ENCODE results near the gene SMARCD2. TPM values are rescaled to one million over a fixed set of nuclear protein-coding genes. Genes with fewer than 3 reads are reported as not detected.
A peak's percentile ranks its signal among the peaks of the same experiment; 100 is the strongest.

The SMARCD2 gene
- total and polyA plus RNA-seq, 2 of the 13 experiments (the other 11 are each of a cell fraction or from before 2014, with no cell fraction given), result 122 to 150 TPM

DNA sequence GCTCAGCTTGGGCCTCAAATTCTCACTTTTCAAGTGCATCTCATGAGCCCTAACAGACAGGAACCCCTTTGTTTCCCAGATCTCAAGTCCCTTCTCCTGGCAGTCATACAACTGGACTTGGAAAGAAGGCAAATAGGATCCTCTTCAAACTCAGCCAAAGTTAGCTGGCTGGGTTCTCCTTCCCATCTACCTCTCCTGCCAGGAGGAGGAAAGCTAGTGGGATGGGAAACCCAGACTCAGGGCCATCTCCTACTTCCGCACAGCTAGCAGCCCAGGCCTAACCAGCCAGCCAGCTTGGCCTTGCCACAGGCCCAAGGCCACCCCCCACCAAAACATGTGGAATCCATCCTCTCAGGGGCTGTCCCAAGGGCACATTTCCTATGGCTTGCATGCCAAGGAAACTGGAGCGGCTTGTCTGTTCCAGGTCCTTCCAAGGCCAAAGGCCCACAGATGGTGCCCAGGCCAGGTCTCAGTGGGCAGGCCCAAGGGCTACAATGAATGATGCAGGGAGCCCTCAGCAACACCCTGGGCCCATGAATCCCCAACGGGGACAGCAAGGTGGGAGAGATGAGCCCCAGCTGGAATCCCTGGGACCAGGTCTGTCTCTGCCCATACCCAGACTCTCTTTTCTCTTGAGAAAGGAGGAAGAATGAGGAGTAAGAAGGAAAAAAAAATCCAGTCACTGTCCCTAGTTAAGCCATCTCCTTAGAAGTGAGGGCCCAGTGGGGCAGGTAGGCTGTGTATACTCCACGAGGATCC lies 1.7 kb downstream of the SMARCD2 start (continued):
- TF ChIP-seq ZFP82 (CRISPR knock-in tag; IDR thresholded peaks at IDR 0.05; ENCODE audit: borderline replicate concordance) (peak; percentile 12; the same call in 1 of the 2 replicates), ATRX (CRISPR knock-in tag; IDR thresholded peaks at IDR 0.05; ENCODE audit: borderline replicate concordance) (no peak), ZNF333 (CRISPR knock-in tag; IDR thresholded peaks at IDR 0.05; ENCODE audit: borderline replicate concordance) (0 out of 2 replicates have a peak, but pooled peaks have one; percentile 48), NAIF1 (CRISPR knock-in tag; IDR thresholded peaks at IDR 0.05; ENCODE audit: borderline replicate concordance) (0 out of 2 replicates have a peak, but pooled peaks have one; percentile 23), ZNF577 (CRISPR knock-in tag; IDR thresholded peaks at IDR 0.05; ENCODE audit: borderline replicate concordance, low read depth) (no peak), ZNF10 (CRISPR knock-in tag; IDR thresholded peaks at IDR 0.05; ENCODE audit: borderline replicate concordance, low read depth) (no peak), ZMAT3 (CRISPR knock-in tag; conservative IDR thresholded peaks at IDR 0.05) (peak; percentile 36; the same call in 1 of the 2 replicates), ZKSCAN1 (IDR thresholded peaks at IDR 0.05; ENCODE audit: low read length) (no peak), TBX2 (CRISPR knock-in tag; IDR thresholded peaks at IDR 0.05; ENCODE audit: borderline replicate concordance) (peak; percentile 60), ZBTB21 (CRISPR knock-in tag; IDR thresholded peaks at IDR 0.05) (no peak), TAF1 (CRISPR knock-in tag; IDR thresholded peaks at IDR 0.05) (no peak)
- TF ChIP-seq, protein P1, sequence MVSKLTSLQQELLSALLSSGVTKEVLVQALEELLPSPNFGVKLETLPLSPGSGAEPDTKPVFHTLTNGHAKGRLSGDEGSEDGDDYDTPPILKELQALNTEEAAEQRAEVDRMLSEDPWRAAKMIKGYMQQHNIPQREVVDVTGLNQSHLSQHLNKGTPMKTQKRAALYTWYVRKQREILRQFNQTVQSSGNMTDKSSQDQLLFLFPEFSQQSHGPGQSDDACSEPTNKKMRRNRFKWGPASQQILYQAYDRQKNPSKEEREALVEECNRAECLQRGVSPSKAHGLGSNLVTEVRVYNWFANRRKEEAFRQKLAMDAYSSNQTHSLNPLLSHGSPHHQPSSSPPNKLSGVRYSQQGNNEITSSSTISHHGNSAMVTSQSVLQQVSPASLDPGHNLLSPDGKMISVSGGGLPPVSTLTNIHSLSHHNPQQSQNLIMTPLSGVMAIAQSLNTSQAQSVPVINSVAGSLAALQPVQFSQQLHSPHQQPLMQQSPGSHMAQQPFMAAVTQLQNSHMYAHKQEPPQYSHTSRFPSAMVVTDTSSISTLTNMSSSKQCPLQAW (CRISPR knock-in tag; IDR thresholded peaks at IDR 0.05), result peak; percentile 58; the same call in 1 of the 2 replicates
- TF ChIP-seq, protein P2, sequence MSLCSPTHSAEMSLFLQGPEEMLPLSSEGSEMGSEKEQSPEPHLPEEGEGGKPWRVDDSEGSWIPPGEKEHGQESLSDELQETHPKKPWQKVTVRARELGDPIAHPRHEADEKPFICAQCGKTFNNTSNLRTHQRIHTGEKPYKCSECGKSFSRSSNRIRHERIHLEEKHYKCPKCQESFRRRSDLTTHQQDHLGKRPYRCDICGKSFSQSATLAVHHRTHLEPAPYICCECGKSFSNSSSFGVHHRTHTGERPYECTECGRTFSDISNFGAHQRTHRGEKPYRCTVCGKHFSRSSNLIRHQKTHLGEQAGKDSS (CRISPR knock-in tag; IDR thresholded peaks at IDR 0.05; ENCODE audit: borderline replicate concordance, low read depth), result 0 out of 2 replicates have a peak, but pooled peaks have one; percentile 16
- TF ChIP-seq, protein P3, sequence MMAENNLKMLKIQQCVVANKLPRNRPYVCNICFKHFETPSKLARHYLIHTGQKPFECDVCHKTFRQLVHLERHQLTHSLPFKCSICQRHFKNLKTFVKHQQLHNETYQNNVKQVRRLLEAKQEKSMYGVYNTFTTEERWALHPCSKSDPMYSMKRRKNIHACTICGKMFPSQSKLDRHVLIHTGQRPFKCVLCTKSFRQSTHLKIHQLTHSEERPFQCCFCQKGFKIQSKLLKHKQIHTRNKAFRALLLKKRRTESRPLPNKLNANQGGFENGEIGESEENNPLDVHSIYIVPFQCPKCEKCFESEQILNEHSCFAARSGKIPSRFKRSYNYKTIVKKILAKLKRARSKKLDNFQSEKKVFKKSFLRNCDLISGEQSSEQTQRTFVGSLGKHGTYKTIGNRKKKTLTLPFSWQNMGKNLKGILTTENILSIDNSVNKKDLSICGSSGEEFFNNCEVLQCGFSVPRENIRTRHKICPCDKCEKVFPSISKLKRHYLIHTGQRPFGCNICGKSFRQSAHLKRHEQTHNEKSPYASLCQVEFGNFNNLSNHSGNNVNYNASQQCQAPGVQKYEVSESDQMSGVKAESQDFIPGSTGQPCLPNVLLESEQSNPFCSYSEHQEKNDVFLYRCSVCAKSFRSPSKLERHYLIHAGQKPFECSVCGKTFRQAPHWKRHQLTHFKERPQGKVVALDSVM (CRISPR knock-in tag; IDR thresholded peaks at IDR 0.05), result 0 out of 2 replicates have a peak, but pooled peaks have one; percentile 9
- TF ChIP-seq, protein P4, sequence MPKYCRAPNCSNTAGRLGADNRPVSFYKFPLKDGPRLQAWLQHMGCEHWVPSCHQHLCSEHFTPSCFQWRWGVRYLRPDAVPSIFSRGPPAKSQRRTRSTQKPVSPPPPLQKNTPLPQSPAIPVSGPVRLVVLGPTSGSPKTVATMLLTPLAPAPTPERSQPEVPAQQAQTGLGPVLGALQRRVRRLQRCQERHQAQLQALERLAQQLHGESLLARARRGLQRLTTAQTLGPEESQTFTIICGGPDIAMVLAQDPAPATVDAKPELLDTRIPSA (CRISPR knock-in tag; IDR thresholded peaks at IDR 0.05; ENCODE audit: borderline replicate concordance), result no peak
- TF ChIP-seq, protein P5, sequence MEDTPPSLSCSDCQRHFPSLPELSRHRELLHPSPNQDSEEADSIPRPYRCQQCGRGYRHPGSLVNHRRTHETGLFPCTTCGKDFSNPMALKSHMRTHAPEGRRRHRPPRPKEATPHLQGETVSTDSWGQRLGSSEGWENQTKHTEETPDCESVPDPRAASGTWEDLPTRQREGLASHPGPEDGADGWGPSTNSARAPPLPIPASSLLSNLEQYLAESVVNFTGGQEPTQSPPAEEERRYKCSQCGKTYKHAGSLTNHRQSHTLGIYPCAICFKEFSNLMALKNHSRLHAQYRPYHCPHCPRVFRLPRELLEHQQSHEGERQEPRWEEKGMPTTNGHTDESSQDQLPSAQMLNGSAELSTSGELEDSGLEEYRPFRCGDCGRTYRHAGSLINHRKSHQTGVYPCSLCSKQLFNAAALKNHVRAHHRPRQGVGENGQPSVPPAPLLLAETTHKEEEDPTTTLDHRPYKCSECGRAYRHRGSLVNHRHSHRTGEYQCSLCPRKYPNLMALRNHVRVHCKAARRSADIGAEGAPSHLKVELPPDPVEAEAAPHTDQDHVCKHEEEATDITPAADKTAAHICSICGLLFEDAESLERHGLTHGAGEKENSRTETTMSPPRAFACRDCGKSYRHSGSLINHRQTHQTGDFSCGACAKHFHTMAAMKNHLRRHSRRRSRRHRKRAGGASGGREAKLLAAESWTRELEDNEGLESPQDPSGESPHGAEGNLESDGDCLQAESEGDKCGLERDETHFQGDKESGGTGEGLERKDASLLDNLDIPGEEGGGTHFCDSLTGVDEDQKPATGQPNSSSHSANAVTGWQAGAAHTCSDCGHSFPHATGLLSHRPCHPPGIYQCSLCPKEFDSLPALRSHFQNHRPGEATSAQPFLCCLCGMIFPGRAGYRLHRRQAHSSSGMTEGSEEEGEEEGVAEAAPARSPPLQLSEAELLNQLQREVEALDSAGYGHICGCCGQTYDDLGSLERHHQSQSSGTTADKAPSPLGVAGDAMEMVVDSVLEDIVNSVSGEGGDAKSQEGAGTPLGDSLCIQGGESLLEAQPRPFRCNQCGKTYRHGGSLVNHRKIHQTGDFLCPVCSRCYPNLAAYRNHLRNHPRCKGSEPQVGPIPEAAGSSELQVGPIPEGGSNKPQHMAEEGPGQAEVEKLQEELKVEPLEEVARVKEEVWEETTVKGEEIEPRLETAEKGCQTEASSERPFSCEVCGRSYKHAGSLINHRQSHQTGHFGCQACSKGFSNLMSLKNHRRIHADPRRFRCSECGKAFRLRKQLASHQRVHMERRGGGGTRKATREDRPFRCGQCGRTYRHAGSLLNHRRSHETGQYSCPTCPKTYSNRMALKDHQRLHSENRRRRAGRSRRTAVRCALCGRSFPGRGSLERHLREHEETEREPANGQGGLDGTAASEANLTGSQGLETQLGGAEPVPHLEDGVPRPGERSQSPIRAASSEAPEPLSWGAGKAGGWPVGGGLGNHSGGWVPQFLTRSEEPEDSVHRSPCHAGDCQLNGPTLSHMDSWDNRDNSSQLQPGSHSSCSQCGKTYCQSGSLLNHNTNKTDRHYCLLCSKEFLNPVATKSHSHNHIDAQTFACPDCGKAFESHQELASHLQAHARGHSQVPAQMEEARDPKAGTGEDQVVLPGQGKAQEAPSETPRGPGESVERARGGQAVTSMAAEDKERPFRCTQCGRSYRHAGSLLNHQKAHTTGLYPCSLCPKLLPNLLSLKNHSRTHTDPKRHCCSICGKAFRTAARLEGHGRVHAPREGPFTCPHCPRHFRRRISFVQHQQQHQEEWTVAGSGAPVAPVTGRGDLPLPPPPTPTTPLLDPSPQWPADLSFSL (CRISPR knock-in tag; IDR thresholded peaks at IDR 0.05), result peak; percentile 51; the same call in 1 of the 2 replicates
